Endodermal cell (in vitro differentiated cells): ENCODE data around the gene ZDHHC11. TPM values are rescaled to one million over a fixed set of nuclear protein-coding genes. Genes with fewer than 3 reads are reported as not detected.

Experiments used
- DNase-seq: peaks from one replicate; pipeline ENCODE4 v3.0.0-alpha.2; 2017
- H3K27ac ChIP-seq: 2 replicates; pipeline ENCODE4 v1.5.1; 2013; ENCODE audit warnings: mild to moderate bottlenecking, low read depth, low read length, moderate library complexity
- H3K27me3 ChIP-seq: 2 replicates; pipeline ENCODE4 v1.6.1; 2013; ENCODE audit warnings: mild to moderate bottlenecking, low read length, moderate library complexity; ENCODE audit not compliant: insufficient read depth, control insufficient read depth, poor library complexity, severe bottlenecking
- H3K36me3 ChIP-seq: 2 replicates; pipeline ENCODE4 v1.7.0; 2013; ENCODE audit warnings: mild to moderate bottlenecking, low read length, moderate library complexity; ENCODE audit not compliant: control insufficient read depth, insufficient read depth
- H3K4me1 ChIP-seq: one replicate; pipeline ENCODE4 v1.7.0; 2013; ENCODE audit warnings: low read length; ENCODE audit not compliant: control insufficient read depth, insufficient read depth
- H3K4me3 ChIP-seq: 2 replicates; pipeline ENCODE4 v1.5.1; 2013; ENCODE audit warnings: mild to moderate bottlenecking, low read length, moderate library complexity
- H3K9ac ChIP-seq: 2 replicates; pipeline ENCODE4 v1.6.1; 2013; ENCODE audit warnings: mild to moderate bottlenecking, low read length, moderate library complexity; ENCODE audit not compliant: poor library complexity, severe bottlenecking; ENCODE audit errors: extremely low read depth
- H3K9me3 ChIP-seq: 2 replicates; pipeline ENCODE4 v1.6.1; 2013; ENCODE audit warnings: mild to moderate bottlenecking, low read length, moderate library complexity; ENCODE audit not compliant: control insufficient read depth
- H3K27ac Mint-ChIP-seq: 2 replicates; pipeline ENCODE4 v1.8.0; 2020; ENCODE audit warnings: mixed read lengths
- H3K27me3 Mint-ChIP-seq: 2 replicates; pipeline ENCODE4 v1.8.0; 2021; ENCODE audit warnings: mild to moderate bottlenecking, mixed read lengths; ENCODE audit not compliant: insufficient read depth
- H3K36me3 Mint-ChIP-seq: 2 replicates; pipeline ENCODE4 v1.8.0; 2020; ENCODE audit warnings: low read depth, mixed read lengths
- H3K4me1 Mint-ChIP-seq: 2 replicates; pipeline ENCODE4 v1.8.0; 2020; ENCODE audit warnings: mixed read lengths
- H3K4me3 Mint-ChIP-seq: 2 replicates; pipeline ENCODE4 v1.8.0; 2020; ENCODE audit warnings: mild to moderate bottlenecking, moderate library complexity, mixed read lengths
- H3K9me3 Mint-ChIP-seq: 2 replicates; pipeline ENCODE4 v1.8.0; 2020; ENCODE audit warnings: mild to moderate bottlenecking, mixed read lengths
- WGBS, 2 experiments: methylation state at CpG; one replicate each; pipeline versions ENCODE4 v1.1.5 to v1.1.7; 2013; ENCODE audit warnings: missing lambda C conversion rate in 2 of 2, mixed read lengths in 1 of 2; ENCODE audit not compliant: insufficient coverage in 1 of 2, insufficient read length in 1 of 2; 5-methylcytosine and 5-hydroxymethylcytosine counted together
- total RNA-seq, 2 donors: library from RNA; stranded (reverse); fragmentation: NEBNext Ultra II Directional in 1 of 2; extraction: Animal tissue kit (Norgen Biotek cat#: 25700) in 1 of 2; gene quantifications; 2 replicates in 1 of 2; 3 replicates in 1 of 2; pipeline ENCODE4 v1.2.1, GENCODE V29; 2021
- TF ChIP-seq, protein P1 (sequence below): fragments of 200-600 bp; sonication (generic); conservative IDR thresholded peaks from 2 replicates; pipeline ENCODE4 v1.5.0; 2021; ENCODE audit warnings: antibody characterized with exemption, mild to moderate bottlenecking

ZDHHC11 gene
- total RNA-seq, 2 donors from 2014 or later, result 10.6 to 28.9 TPM

GRCh38 chr5:885127-885442 lies 34.3 kb upstream of the ZDHHC11 start:
- Histone ChIP-seq H3K27ac (no peak overlapping the region), H3K36me3 (peaks cover 94% of the 10 kb centered on the region), H3K9me3 (no peaks in the 10 kb centered on the region), H3K27me3 (no peaks in the 10 kb centered on the region), H3K4me3 (no peak overlapping the region), H3K9ac (no peak overlapping the region), H3K4me1 (peaks cover under 1% of the 10 kb centered on the region)
- TF ChIP-seq, protein P1, sequence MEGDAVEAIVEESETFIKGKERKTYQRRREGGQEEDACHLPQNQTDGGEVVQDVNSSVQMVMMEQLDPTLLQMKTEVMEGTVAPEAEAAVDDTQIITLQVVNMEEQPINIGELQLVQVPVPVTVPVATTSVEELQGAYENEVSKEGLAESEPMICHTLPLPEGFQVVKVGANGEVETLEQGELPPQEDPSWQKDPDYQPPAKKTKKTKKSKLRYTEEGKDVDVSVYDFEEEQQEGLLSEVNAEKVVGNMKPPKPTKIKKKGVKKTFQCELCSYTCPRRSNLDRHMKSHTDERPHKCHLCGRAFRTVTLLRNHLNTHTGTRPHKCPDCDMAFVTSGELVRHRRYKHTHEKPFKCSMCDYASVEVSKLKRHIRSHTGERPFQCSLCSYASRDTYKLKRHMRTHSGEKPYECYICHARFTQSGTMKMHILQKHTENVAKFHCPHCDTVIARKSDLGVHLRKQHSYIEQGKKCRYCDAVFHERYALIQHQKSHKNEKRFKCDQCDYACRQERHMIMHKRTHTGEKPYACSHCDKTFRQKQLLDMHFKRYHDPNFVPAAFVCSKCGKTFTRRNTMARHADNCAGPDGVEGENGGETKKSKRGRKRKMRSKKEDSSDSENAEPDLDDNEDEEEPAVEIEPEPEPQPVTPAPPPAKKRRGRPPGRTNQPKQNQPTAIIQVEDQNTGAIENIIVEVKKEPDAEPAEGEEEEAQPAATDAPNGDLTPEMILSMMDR, result no peak
- H3K36me3 Mint-ChIP-seq, result peaks cover 96% of the 10 kb centered on the region
- no peaks in the 10 kb centered on the region for H3K27me3 Mint-ChIP-seq
- no peak overlapping the region for H3K27ac Mint-ChIP-seq
- H3K4me3 Mint-ChIP-seq, result no peak overlapping the region
- DNase-seq, result no peak
- no peaks in the 10 kb centered on the region for H3K9me3 Mint-ChIP-seq
- 96 to 100% methylated on average over 11 to 18 of the region's 18 CpGs for WGBS, 2 experiments
- H3K4me1 Mint-ChIP-seq, result no peaks in the 10 kb centered on the region

DNA sequence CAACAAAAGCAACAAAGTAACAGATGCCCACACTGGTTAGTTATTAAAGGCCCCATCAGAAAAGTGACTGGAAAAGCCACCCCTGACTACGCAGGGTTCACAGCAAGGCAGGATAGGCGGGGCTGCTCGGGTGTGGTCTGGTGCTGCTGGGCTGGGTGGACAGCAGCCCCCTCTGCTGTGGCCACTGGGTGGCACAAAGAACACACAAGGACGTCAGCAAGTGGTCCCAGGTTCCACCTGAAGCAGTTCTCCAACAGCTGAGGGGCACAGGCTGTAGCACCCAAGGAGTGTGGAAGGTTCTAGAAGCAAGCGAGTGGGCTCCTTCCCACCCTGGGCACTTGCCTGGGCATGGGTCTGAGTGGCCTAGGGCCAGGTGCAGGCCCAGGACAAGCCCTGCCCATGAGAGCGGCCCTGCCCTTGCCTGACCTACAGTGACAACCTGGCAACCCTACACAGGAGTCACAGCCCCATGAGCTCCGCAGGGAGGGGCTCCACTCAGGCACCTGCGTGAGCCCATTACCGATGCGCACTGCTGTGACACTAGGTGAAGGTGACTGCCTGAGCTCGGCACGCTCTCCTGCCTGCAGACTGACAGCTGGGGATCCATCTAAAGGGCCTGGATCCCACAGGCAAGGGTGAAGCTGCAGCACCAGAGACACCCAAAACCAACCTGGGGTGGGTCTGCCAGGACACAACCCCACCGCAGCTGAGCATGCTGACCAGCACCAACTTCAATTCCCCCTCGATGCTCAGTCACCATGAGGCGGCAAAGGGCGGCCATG lies 33.8 kb upstream of the ZDHHC11 start:
- Mint-ChIP-seq H3K27ac (no peak overlapping the region), H3K27me3 (no peaks in the 10 kb centered on the region), H3K4me1 (no peaks in the 10 kb centered on the region), H3K36me3 (peaks cover 90% of the 10 kb centered on the region), H3K9me3 (no peaks in the 10 kb centered on the region), H3K4me3 (no peak overlapping the region)
- DNase-seq, result no peak
- H3K36me3 ChIP-seq, result peaks cover 89% of the 10 kb centered on the region
- H3K9me3 ChIP-seq, result no peaks in the 10 kb centered on the region
- H3K27ac ChIP-seq, result no peak overlapping the region
- no peak overlapping the region for H3K4me3 ChIP-seq
- no peaks in the 10 kb centered on the region for H3K4me1 ChIP-seq
- 94 to 96% methylated on average over 11 to 16 of the region's 16 CpGs for WGBS, 2 experiments
- no peaks in the 10 kb centered on the region for H3K27me3 ChIP-seq
- H3K9ac ChIP-seq, result no peak overlapping the region
- TF ChIP-seq, protein P1, result no peak

DNA sequence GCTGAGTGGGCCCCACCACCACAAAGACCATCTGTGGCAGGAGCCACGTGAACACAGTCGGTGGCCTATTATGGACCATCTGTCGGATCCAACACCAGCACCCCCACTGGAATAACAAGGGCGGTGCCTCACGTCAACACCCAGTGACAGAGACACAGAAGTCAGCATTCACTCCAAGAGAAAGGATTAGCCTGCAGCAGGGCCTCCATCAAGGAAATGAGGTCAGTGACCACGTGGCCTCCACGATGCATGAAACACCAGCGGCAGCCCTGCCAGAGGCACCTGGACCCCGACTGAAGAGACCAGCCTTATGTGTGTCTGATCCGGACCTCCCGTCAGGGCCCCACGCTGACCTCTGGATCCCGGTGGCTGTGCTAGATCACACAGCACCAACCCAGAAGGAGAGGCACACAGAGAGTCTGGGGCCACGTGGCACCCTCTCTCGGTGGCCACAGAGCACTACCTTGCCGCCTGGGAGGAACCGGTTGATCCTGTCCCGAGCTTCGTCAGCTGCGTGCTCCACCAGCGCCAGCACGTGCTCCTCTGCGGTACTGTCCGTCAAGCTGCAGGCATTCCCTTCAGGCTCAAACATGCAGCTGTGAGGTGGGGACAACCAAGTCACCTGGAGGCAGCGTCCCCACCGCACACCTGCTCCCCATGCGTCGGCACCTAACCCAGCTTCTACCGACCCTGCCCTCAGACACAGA lies 32.8 kb upstream of the ZDHHC11 start:
- no peaks in the 10 kb centered on the region for H3K9me3 Mint-ChIP-seq
- no peak overlapping the region for H3K4me3 ChIP-seq
- H3K4me1 Mint-ChIP-seq, result no peaks in the 10 kb centered on the region
- no peaks in the 10 kb centered on the region for H3K9me3 ChIP-seq
- WGBS, 2 experiments, result 97 to 98% methylated on average over 21 to 29 of the region's 29 CpGs
- no peaks in the 10 kb centered on the region for H3K27me3 Mint-ChIP-seq
- no peaks in the 10 kb centered on the region for H3K4me1 ChIP-seq
- H3K36me3 ChIP-seq, result peaks cover 80% of the 10 kb centered on the region
- TF ChIP-seq, protein P1, result no peak
- peaks cover 81% of the 10 kb centered on the region for H3K36me3 Mint-ChIP-seq
- DNase-seq, result no peak
- no peak overlapping the region for H3K9ac ChIP-seq
- H3K27me3 ChIP-seq, result no peaks in the 10 kb centered on the region
- no peak overlapping the region for H3K27ac ChIP-seq
- no peak overlapping the region for H3K4me3 Mint-ChIP-seq
- H3K27ac Mint-ChIP-seq, result no peak overlapping the region
